Islet precursor cell (in vitro differentiated cells): Measurements from ENCODE around the gene RNF183.

Experiments
- DNase-seq: peaks from one replicate; pipeline ENCODE4 v3.0.0-alpha.2; 2018

RNF183 gene

GRCh38 chr9:113302792-113303418, at the start of gene RNF183:
Gene RNF183, minus strand, starts transcription at chr9:113303376. Its CDS starts 5,192 bp downstream, at chr9:113298184.
- no peak for DNase-seq

GRCh38 chr9:113352411-113352810, 49.2 kb upstream of the RNF183 start:
- no peak for DNase-seq

GRCh38 chr9:113352006-113352405, 48.8 kb upstream of the RNF183 start:
- DNase-seq = no peak

GRCh38 chr9:113350937-113351336, 47.8 kb upstream of the RNF183 start:
- no peak for DNase-seq

- DNase-seq = no peak
Measured at GRCh38 chr9:113350107-113350661, 47.0 kb upstream of the RNF183 start.

- DNase-seq = no peak
Measured at GRCh38 chr9:113349445-113350094, 46.4 kb upstream of the RNF183 start, which contains the start of gene BSPRY. Gene BSPRY, plus strand, starts transcription at chr9:113349541. Its CDS starts 39 bp downstream, at chr9:113349580.

- no peak for DNase-seq
Measured at GRCh38 chr9:113349066-113349444, 45.9 kb upstream of the RNF183 start.

- no peak for DNase-seq
Measured at GRCh38 chr9:113348437-113348836, 45.3 kb upstream of the RNF183 start.

- DNase-seq = no peak
Measured at GRCh38 chr9:113345671-113346070, 42.5 kb upstream of the RNF183 start.

- DNase-seq = no peak
Measured at GRCh38 chr9:113345190-113345589, 42.0 kb upstream of the RNF183 start.

GRCh38 chr9:113343732-113344231, 40.6 kb upstream of the RNF183 start:
- DNase-seq = no peak

GRCh38 chr9:113341712-113342410, 38.7 kb upstream of the RNF183 start:
- no peak for DNase-seq

- DNase-seq = peak; percentile 95
Measured at GRCh38 chr9:113340011-113340699, 37.0 kb upstream of the RNF183 start, which contains the start of gene WDR31. Gene WDR31, minus strand, starts transcription at chr9:113340275. Its CDS starts 8,253 bp downstream, at chr9:113332022.

- DNase-seq = no peak
Measured at GRCh38 chr9:113337714-113338113, 34.5 kb upstream of the RNF183 start.

GRCh38 chr9:113331780-113332179, 28.6 kb upstream of the RNF183 start:
- DNase-seq = peak; percentile 12

GRCh38 chr9:113328045-113328782, 25.0 kb upstream of the RNF183 start:
- DNase-seq = no peak

- no peak for DNase-seq
Measured at GRCh38 chr9:113326230-113326629, 23.1 kb upstream of the RNF183 start.

GRCh38 chr9:113322671-113323070, 19.5 kb upstream of the RNF183 start:
- DNase-seq = no peak

- DNase-seq = no peak
Measured at GRCh38 chr9:113320051-113320450, 16.9 kb upstream of the RNF183 start.

- no peak for DNase-seq
Measured at GRCh38 chr9:113319054-113319453, 15.9 kb upstream of the RNF183 start.

GRCh38 chr9:113317777-113318176, 14.6 kb upstream of the RNF183 start:
- no peak for DNase-seq

- no peak for DNase-seq
Measured at GRCh38 chr9:113316030-113316429, 12.9 kb upstream of the RNF183 start.
